ENCODE results near the gene SFPQ.
"Not testable (repeated sequence)": the region's sequence is repeated elsewhere in the genome, so short reads cannot be mapped to it uniquely, and the experiment has no call there.

GRCh38 chr1:35142294-35142693, 50.7 kb downstream of the SFPQ start:
- not testable (repeated sequence) for TF ChIP-seq POLR2AphosphoS5, POLR2A, CTCF (IDR thresholded peaks at IDR 0.05)
